Skeletal muscle tissue (tissue), 4 donors: ENCODE measurements around the gene SLC5A12. TPM values are rescaled to one million over a fixed set of nuclear protein-coding genes. Genes with fewer than 3 reads are reported as not detected.
"Not testable (repeated sequence)": the region's sequence is repeated elsewhere in the genome, so short reads cannot be mapped to it uniquely, and the experiment has no call there.

ENCODE experiments used
- H3K27ac ChIP-seq: one replicate; pipeline ENCODE4 v1.7.0; 2013; ENCODE audit warnings: mild to moderate bottlenecking, low read depth, low read length, inconsistent platforms
- H3K27me3 ChIP-seq, 3 donors: one replicate each; pipeline ENCODE4 v1.7.0; 2013; ENCODE audit warnings: low read length in 3 of 3; ENCODE audit not compliant: control insufficient read depth in 3 of 3, insufficient read depth in 3 of 3
- H3K36me3 ChIP-seq, 3 donors: one replicate each; pipeline ENCODE4 v1.7.0; 2013; ENCODE audit warnings: low read length in 3 of 3; ENCODE audit not compliant: control insufficient read depth in 3 of 3, insufficient read depth in 3 of 3
- H3K4me1 ChIP-seq, 3 donors: one replicate each; pipeline ENCODE4 v1.7.0; 2013; ENCODE audit warnings: low read length in 3 of 3, mild to moderate bottlenecking in 3 of 3; ENCODE audit not compliant: control insufficient read depth in 3 of 3, insufficient read depth in 3 of 3
- H3K4me3 ChIP-seq, 3 donors: one replicate each; pipeline ENCODE4 v1.7.0; 2013; ENCODE audit warnings: low read length in 3 of 3
- H3K9ac ChIP-seq, 3 donors: one replicate each; pipeline ENCODE4 v1.7.0; 2013; ENCODE audit warnings: low read length in 3 of 3, mild to moderate bottlenecking in 3 of 3, moderate library complexity in 2 of 3, low read depth in 1 of 3
- H3K9me3 ChIP-seq, 3 donors: one replicate each; pipeline ENCODE4 v1.7.0; 2013; ENCODE audit warnings: low read length in 3 of 3; ENCODE audit not compliant: control insufficient read depth in 3 of 3
- total RNA-seq: library from RNA; depleted of rRNA; stranded (reverse); fragments of >200 nt; gene quantifications from one replicate; pipeline ENCODE4 v1.2.3, GENCODE V29; 2014
- donor health status: Osteomylitis.

SLC5A12 gene
- total RNA-seq, 1 donor from 2014 or later, result not detected

- Histone ChIP-seq H3K4me1 (no peaks in the 10 kb centered on the region), H3K4me3 (no peak overlapping the region), H3K9ac (no peak overlapping the region), H3K27ac (no peak overlapping the region), H3K9me3 (no peaks in the 10 kb centered on the region), H3K27me3 (no peaks in the 10 kb centered on the region), H3K36me3 (no peaks in the 10 kb centered on the region)
Observed at GRCh38 chr11:26665946-26666345, 55.9 kb downstream of the SLC5A12 start.

GRCh38 chr11:26665036-26665435 is 56.8 kb downstream of the SLC5A12 start:
- Histone ChIP-seq H3K36me3 (no peaks in the 10 kb centered on the region), H3K9ac (no peak overlapping the region), H3K4me1 (no peaks in the 10 kb centered on the region), H3K4me3 (no peak overlapping the region), H3K27ac (no peak overlapping the region), H3K27me3 (no peaks in the 10 kb centered on the region), H3K9me3 (no peaks in the 10 kb centered on the region)

GRCh38 chr11:26662916-26663315 is 58.9 kb downstream of the SLC5A12 start:
- no peaks in the 10 kb centered on the region for H3K36me3 ChIP-seq
- H3K9me3 ChIP-seq, result no peaks in the 10 kb centered on the region
- no peak overlapping the region for H3K27ac ChIP-seq
- no peaks in the 10 kb centered on the region for H3K4me1 ChIP-seq
- no peak overlapping the region for H3K4me3 ChIP-seq
- no peak overlapping the region for H3K9ac ChIP-seq
- H3K27me3 ChIP-seq, result no peaks in the 10 kb centered on the region

GRCh38 chr11:26655287-26655686 is 66.6 kb downstream of the SLC5A12 start:
- no peaks in the 10 kb centered on the region for H3K4me1 ChIP-seq
- H3K4me3 ChIP-seq, result no peak overlapping the region
- no peak overlapping the region for H3K9ac ChIP-seq
- H3K9me3 ChIP-seq, result no peaks in the 10 kb centered on the region
- no peaks in the 10 kb centered on the region for H3K27me3 ChIP-seq
- H3K27ac ChIP-seq, result no peak overlapping the region
- no peaks in the 10 kb centered on the region for H3K36me3 ChIP-seq

- Histone ChIP-seq H3K4me1 (no peaks in the 10 kb centered on the region), H3K36me3 (no peaks in the 10 kb centered on the region), H3K27ac (no peak overlapping the region), H3K4me3 (no peak overlapping the region), H3K27me3 (no peaks in the 10 kb centered on the region), H3K9me3 (no peaks in the 10 kb centered on the region), H3K9ac (no peak overlapping the region)
Observed at GRCh38 chr11:26651916-26652315, 69.9 kb downstream of the SLC5A12 start.

- Histone ChIP-seq H3K27ac (no peak overlapping the region), H3K4me3 (no peak overlapping the region), H3K27me3 (no peaks in the 10 kb centered on the region), H3K9ac (no peak overlapping the region), H3K4me1 (no peaks in the 10 kb centered on the region), H3K9me3 (no peaks in the 10 kb centered on the region), H3K36me3 (no peaks in the 10 kb centered on the region)
Observed at GRCh38 chr11:26649884-26650283, 72.0 kb downstream of the SLC5A12 start.

- not testable (repeated sequence) for H3K36me3 ChIP-seq, H3K9ac ChIP-seq, H3K9me3 ChIP-seq, H3K27ac ChIP-seq, H3K4me3 ChIP-seq, H3K27me3 ChIP-seq, H3K4me1 ChIP-seq
Observed at GRCh38 chr11:26643314-26643713, 78.5 kb downstream of the SLC5A12 start.

GRCh38 chr11:26632691-26633159 is 89.1 kb downstream of the SLC5A12 start:
- Histone ChIP-seq H3K27me3 (no peaks in the 10 kb centered on the region), H3K9me3 (no peaks in the 10 kb centered on the region), H3K9ac (no peak overlapping the region), H3K4me3 (no peak overlapping the region), H3K4me1 (no peaks in the 10 kb centered on the region), H3K36me3 (no peaks in the 10 kb centered on the region), H3K27ac (no peak overlapping the region)

GRCh38 chr11:26626346-26626745 is 95.5 kb downstream of the SLC5A12 start:
- Histone ChIP-seq H3K9ac (no peak overlapping the region), H3K4me1 (no peaks in the 10 kb centered on the region), H3K27me3 (no peaks in the 10 kb centered on the region), H3K4me3 (no peak overlapping the region), H3K27ac (no peak overlapping the region), H3K36me3 (no peaks in the 10 kb centered on the region), H3K9me3 (no peaks in the 10 kb centered on the region)

- H3K36me3 ChIP-seq, result no peaks in the 10 kb centered on the region
- no peaks in the 10 kb centered on the region for H3K9me3 ChIP-seq
- no peak overlapping the region for H3K4me3 ChIP-seq
Observed at GRCh38 chr11:26623076-26623659, 98.7 kb downstream of the SLC5A12 start.

More at GRCh38 chr11:26623076-26623659, 98.7 kb downstream of the SLC5A12 start:
- Histone ChIP-seq H3K9ac (no peak overlapping the region), H3K27me3 (no peaks in the 10 kb centered on the region), H3K4me1 (no peaks in the 10 kb centered on the region), H3K27ac (no peak overlapping the region)
